ENCODE results near the gene MT1E.
"Not testable (repeated sequence)": the region's sequence is repeated elsewhere in the genome, so short reads cannot be mapped to it uniquely, and the experiment has no call there.

MT1E gene

GRCh38 chr16:56669840-56670619 is 44.4 kb downstream of the MT1E start:
- DNase-seq (ENCODE audit: low read depth in 2 of 3, low spot score in 2 of 3) = no peak

GRCh38 chr16:56670620-56670934 is 45.0 kb downstream of the MT1E start:
- no peak for DNase-seq (ENCODE audit: low read depth in 2 of 3, low spot score in 2 of 3)

GRCh38 chr16:56671691-56672090 is 46.1 kb downstream of the MT1E start:
- DNase-seq (ENCODE audit: low read depth in 2 of 3, low spot score in 2 of 3) = not testable (repeated sequence)

GRCh38 chr16:56672171-56672570 is 46.6 kb downstream of the MT1E start:
- not testable (repeated sequence) for DNase-seq (ENCODE audit: low read depth in 2 of 3, low spot score in 2 of 3)

- DNase-seq (ENCODE audit: low read depth in 2 of 3, low spot score in 2 of 3) = no peak
These were observed 47.4 kb downstream of the MT1E start for GRCh38 chr16:56672761-56673536.

GRCh38 chr16:56673921-56674320 is 48.3 kb downstream of the MT1E start:
- DNase-seq (ENCODE audit: low read depth in 2 of 3, low spot score in 2 of 3) = no peak

- DNase-seq (ENCODE audit: low read depth in 2 of 3, low spot score in 2 of 3) = not testable (repeated sequence)
These were observed 49.0 kb downstream of the MT1E start for GRCh38 chr16:56674570-56674969.

- no peak for DNase-seq (ENCODE audit: low read depth in 2 of 3, low spot score in 2 of 3)
These were observed 50.2 kb downstream of the MT1E start for GRCh38 chr16:56675685-56676210.
